Measurements from ENCODE around the gene KLF3.

GRCh38 chr4:38663090-38663800 is 754 bp upstream of the KLF3 start:
- TF ChIP-seq POLR2A (IDR thresholded peaks at IDR 0.05; ENCODE audit: low read length) (no peak), GATA1 (IDR thresholded peaks at IDR 0.05; ENCODE audit: low read depth, low read length) (no peak)

All from erythroblast (primary cell).